Stimulated activated CD8-positive, alpha-beta memory T cell treated with anti-CD3 and anti-CD28 coated beads, Interleukin-12 subunit alpha, Interleukin-12 subunit beta, amount 100 ng/mL, for 24 hours (primary cell): ENCODE data around the gene PRKN.
"Not testable (repeated sequence)": the region's sequence is repeated elsewhere in the genome, so short reads cannot be mapped to it uniquely, and the experiment has no call there.

ENCODE experiments used
- DNase-seq: peaks from one replicate; pipeline ENCODE4 v3.0.0-alpha.2; 2020; ENCODE audit errors: extremely low read depth

Gene PRKN

GRCh38 chr6:162538643-162539064, 188.9 kb downstream of the PRKN start:
- DNase-seq: no peak

- no peak for DNase-seq
Observed at GRCh38 chr6:162533009-162533400, 194.6 kb downstream of the PRKN start.

DNA sequence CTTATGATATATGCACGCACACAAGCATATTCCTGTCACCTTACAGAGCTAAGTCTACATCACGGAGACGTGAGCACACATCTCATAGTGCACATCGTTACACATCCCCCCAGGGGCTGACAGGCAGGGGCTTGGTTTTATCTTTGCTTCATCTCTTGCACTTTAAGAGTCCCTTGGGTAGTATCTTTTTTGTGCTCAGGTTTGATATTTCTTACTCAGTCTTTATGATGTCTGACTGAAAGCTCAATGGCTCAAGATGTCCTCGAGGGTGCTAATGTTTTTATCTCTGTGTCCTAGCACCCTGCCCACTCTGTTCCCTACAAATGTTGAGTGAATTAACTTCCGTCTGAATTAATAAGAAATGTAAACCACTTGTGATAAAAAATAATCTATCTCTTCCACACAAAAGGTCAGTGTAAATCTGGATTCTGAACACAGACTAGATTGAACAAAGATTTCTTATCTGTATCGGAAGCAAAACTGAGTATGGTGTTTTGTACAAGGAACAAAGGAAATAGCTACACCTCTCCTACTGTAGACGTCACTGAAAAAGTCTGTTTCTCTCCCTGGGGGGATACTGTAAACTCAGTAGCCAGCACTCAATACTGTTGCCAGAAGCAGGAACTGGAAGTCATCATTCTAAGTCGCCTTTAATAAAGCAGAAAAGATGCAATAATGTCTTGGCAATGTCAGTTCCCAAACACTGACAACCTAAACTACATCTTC, 195.1 kb downstream of the PRKN start:
- DNase-seq: no peak

DNA sequence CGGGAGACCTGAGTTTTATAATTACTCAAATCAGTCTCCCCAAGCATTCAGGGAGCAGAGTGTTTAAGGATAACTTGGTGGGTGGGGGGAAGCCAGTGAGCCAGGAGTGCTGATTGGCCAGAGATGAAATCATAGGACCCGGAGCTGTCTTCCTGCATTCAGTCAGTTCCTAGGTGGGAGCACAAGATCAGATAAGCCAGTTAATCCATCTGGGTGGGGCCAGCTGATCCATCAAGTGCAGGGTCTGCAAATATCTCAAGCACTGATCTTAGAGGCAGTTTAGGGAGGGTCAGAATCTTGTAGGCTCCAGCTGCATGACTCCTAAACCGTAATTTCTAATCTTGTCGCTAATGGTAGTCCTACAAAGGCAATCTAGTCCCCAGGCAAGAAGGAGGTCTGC, 196.2 kb downstream of the PRKN start:
- DNase-seq: not testable (repeated sequence)

DNA sequence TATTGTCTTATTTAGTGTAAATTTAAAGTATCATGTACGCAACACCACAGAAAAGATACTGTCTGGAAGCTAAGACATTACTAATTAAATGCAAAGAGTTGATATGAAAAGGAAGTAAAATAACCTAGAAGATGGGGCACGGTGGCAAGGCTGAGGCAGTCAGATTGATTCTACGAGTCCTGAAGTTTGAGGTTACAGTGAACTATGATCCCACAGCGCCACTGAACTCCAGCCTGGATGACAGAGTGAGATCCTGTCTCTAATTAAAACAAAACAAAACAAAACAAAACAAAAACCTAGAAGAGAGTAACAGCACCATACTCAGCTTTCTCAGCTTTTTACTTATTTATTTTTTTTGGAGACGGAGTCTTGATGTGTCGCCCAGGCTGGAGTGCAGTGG, 199.0 kb downstream of the PRKN start:
- no peak for DNase-seq

DNA sequence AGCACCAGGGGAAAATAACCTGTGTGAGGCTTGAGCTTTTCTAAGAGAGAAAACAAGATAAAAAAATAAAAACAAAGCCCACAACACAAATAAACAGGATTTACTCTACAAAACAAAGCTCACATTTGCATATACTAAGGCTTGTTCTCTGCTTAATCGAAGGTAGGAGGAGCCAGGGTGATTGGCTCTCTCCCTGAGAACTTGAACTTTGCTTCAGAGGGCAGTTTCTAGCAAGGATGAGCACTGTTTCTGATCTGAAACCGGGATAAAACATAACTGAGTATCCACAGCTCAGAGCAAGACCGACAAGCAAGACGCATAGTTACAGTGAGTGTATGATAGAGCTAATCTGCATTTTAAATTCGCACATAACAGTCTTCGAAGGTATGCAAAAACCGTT, 200.6 kb downstream of the PRKN start:
- DNase-seq: no peak

DNA sequence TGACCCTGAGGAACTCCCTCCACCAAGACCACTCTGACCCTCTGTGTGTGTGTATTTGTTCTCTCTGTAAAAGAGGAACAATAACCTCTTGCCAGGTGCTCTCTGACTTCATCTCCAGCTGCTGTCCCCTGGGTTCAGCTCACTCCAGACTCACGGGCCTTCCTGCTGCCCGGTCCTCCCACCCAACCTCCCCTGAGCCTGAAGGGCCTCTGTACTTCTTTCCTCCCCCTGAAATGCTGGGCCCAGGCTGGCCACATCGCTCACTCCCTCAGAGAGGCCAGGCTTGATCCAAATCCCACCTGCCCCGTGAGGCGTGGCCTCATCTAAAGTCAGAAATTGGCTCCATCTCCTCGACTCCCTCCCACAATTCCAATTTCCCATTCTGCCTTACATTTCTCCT, 202.4 kb downstream of the PRKN start:
- DNase-seq: no peak

DNA sequence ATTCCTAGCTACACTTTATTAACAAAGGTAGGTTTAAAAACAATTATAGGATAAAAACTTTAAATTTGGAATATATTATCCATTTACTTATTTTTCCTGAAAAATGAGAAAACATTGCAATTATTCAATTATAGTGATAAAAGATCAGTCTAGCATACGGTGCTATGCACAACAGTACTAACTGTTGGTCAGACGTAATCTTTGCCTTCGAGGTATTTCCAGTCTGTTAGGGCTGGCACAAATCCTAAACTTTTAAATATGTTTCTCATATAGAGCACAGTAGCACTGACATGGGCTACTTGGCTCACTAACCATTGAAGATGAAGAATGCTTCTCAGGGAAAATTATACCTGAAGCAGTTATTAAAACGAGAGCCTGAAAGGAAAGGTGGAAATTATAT, 214.8 kb downstream of the PRKN start:
- DNase-seq: no peak

- DNase-seq: no peak
Observed at GRCh38 chr6:162497389-162497788, 230.2 kb downstream of the PRKN start.

GRCh38 chr6:162493917-162494316, 233.6 kb downstream of the PRKN start:
- no peak for DNase-seq

DNA sequence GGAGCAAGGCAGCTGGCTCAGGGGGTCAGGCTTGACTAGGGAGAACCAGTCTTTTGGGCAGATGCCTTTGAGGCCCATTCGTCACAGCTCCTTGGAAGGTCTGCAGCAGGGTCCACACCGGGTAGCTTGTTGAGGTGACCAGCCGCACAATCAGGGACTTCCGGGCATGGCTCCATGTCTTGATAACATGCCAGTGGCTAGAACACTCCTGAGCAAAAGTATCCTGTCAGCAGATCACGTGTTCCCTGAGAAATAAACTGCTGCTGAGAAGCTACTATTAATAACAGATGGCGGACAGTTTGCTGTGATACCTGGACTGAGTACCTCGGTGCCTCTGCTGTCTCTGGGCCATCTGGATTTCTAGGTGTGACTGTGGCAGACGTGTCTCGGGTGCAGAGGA, 235.9 kb downstream of the PRKN start:
- no peak for DNase-seq

GRCh38 chr6:162489101-162489976, 238.2 kb downstream of the PRKN start:
- no peak for DNase-seq

DNA sequence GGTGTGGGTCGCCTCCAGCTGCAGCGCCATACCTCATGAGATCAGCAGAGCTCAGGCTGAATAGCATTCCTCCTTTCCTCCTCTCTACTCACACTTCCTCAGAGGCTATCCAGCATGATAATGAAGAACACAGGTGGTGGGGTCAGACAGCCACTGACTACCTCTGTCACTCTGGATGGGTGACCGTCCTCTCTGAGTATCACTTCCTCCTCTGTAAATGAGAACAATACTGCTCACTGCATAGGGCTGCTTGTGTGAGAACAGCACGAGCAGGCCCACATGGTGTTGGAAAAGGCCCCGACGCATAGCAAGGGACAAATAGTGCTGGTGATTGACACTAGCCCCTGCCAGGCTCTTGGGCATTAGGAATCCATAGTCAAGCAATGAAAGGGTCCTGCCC, 239.1 kb downstream of the PRKN start:
- DNase-seq: no peak

- no peak for DNase-seq
Observed at GRCh38 chr6:162485464-162485863, 242.1 kb downstream of the PRKN start.

DNA sequence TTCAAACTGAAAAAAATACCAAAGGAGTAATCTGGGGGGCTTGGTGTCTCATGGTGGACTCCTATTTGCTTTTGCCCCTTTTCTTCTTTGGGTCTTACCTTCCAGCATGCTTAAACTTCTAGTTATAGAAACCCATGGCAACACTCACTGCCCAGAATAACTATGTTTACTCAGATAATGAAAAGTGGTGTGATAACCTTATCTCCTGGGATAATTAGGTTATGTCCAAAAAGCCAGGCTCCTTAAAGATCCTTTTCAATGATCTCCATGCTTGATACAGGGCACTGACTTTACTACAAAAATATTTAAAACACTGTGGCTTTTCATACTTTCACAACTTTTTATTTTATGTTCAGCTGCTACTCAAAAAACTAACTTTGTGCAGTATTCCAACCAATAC, 245.6 kb downstream of the PRKN start:
- no peak for DNase-seq

GRCh38 chr6:162481320-162481719, 246.2 kb downstream of the PRKN start:
- no peak for DNase-seq

- no peak for DNase-seq
Observed at GRCh38 chr6:162478192-162478671, 249.3 kb downstream of the PRKN start.

- DNase-seq: no peak
Observed at GRCh38 chr6:162474722-162475121, 252.8 kb downstream of the PRKN start.

GRCh38 chr6:162471842-162472241, 255.7 kb downstream of the PRKN start:
- no peak for DNase-seq

- no peak for DNase-seq
Observed at GRCh38 chr6:162468326-162468725, 259.2 kb downstream of the PRKN start.

- DNase-seq: no peak
Observed at GRCh38 chr6:162467679-162468078, 259.9 kb downstream of the PRKN start.

GRCh38 chr6:162463576-162463975, 264.0 kb downstream of the PRKN start:
- no peak for DNase-seq

GRCh38 chr6:162459985-162460384, 267.6 kb downstream of the PRKN start:
- DNase-seq: no peak
